ENCODE results near the gene MYO16. TPM values are rescaled to one million over a fixed set of nuclear protein-coding genes. Genes with fewer than 3 reads are reported as not detected.

The MYO16 gene
- total and polyA plus RNA-seq, 7 donors = 0.01 to 0.46 (median 0.30) TPM

DNA sequence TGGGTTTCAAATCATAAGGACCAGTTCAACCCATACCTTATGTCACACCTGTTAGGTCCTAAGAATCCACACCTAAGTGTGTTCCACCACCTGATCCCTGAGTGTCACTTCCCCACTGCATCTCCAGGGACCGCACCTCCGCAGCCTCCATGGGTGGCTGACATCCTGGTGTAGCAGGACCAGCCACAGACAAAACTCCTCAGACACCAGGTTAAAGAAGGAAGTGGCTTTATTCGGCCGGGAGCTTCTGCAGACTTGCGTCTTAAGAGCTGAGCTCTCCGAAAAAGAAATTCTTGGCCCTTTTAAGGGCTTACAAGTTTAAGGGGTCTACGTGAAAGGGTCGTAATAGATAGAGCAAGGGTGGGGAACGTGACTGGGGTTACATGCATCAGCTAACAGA, 509.9 kb downstream of the MYO16 start:
- Histone ChIP-seq H3K27ac (no peak overlapping the region), H3K36me3 (ENCODE audit: insufficient read depth in 1 of 2, low read depth in 1 of 2) (no peaks in the 10 kb centered on the region), H3K4me3 (no peak overlapping the region), H3K9me3 (no peaks in the 10 kb centered on the region), H3K4me1 (no peaks in the 10 kb centered on the region), H3K27me3 (ENCODE audit: insufficient read depth in 3 of 3, low read length in 2 of 3) (peaks cover 0 to 33% (median 10%) of the 10 kb centered on the region in 3 donors)
- ATAC-seq = no peak
- intact Hi-C loops (cut with DNase I) = no loop called here
- DNase-seq = no peak
- WGBS, 3 donors = 93 to 96% (median 95%) methylated on average over 9 of the region's 9 CpGs
- TF ChIP-seq CTCF (IDR thresholded peaks at IDR 0.05) = no peak

- H3K36me3 ChIP-seq (ENCODE audit: insufficient read depth in 1 of 2, low read depth in 1 of 2) = no peaks in the 10 kb centered on the region
- H3K4me1 ChIP-seq = no peaks in the 10 kb centered on the region
- H3K27me3 ChIP-seq (ENCODE audit: insufficient read depth in 3 of 3, low read length in 2 of 3) = peaks cover 0 to 37% (median 10%) of the 10 kb centered on the region in 3 donors
- no peak for ATAC-seq
- TF ChIP-seq CTCF (IDR thresholded peaks at IDR 0.05) = no peak
- intact Hi-C loops (cut with DNase I) = loop anchor here (10.0 kb wide), 2 partner anchors 645 to 965 kb away; partner anchors contain the start of gene IRS2 (in 1 of the 2)
- H3K27ac ChIP-seq = no peak overlapping the region
- WGBS, 3 donors = 62 to 72% (median 70%) methylated on average over 29 to 33 of the region's 33 CpGs
- H3K9me3 ChIP-seq = no peaks in the 10 kb centered on the region
- no peak for DNase-seq
- peak overlapping the region; percentile 46 for H3K4me3 ChIP-seq
These were observed 510.6 kb downstream of the MYO16 start for GRCh38 chr13:109140054-109140453.

DNA sequence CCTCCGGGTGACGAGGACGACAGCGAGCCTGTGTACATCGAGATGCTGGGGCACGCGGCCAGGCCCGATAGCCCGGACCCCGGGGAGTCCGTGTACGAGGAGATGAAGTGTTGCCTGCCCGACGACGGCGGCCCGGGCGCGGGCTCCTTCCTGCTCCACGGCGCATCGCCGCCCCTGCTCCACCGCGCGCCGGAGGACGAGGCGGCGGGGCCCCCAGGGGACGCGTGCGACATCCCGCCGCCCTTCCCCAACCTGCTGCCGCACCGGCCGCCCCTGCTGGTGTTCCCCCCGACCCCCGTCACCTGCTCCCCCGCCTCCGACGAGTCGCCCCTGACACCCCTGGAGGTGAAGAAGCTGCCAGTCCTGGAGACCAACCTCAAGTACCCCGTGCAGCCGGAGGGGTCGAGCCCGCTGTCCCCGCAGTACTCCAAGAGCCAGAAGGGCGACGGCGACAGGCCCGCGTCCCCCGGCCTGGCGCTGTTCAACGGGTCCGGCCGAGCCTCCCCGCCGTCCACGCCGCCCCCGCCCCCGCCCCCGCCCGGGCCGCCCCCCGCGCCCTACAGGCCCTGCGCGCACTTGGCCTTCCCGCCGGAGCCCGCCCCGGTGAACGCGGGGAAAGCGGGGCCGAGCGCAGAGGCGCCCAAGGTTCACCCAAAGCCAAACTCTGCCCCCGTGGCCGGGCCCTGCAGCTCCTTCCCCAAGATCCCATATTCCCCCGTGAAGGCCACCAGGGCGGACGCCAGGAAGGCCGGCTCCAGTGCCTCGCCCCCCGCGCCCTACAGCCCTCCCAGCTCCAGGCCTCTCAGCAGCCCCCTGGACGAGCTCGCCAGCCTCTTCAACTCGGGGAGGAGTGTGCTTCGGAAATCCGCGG, 511.3 kb downstream of the MYO16 start:
- WGBS, 3 donors = 4 to 8% (median 7%) methylated on average over 37 to 97 of the region's 97 CpGs
- Histone ChIP-seq H3K4me3 (peak overlapping the region; percentile 46), H3K4me1 (no peaks in the 10 kb centered on the region), H3K9me3 (no peaks in the 10 kb centered on the region), H3K27ac (no peak overlapping the region), H3K36me3 (ENCODE audit: insufficient read depth in 1 of 2, low read depth in 1 of 2) (no peaks in the 10 kb centered on the region), H3K27me3 (ENCODE audit: insufficient read depth in 3 of 3, low read length in 2 of 3) (peaks cover 0 to 37% (median 10%) of the 10 kb centered on the region in 3 donors)
- intact Hi-C loops (cut with DNase I) = loop anchor here (10.0 kb wide), 2 partner anchors 644 to 964 kb away; partner anchors contain the start of gene IRS2 (in 1 of the 2)
- TF ChIP-seq CTCF (IDR thresholded peaks at IDR 0.05) = no peak
- DNase-seq (no peak), ATAC-seq (peak in 3 of 4 donors; percentile 15 to 33 (median 30))

DNA sequence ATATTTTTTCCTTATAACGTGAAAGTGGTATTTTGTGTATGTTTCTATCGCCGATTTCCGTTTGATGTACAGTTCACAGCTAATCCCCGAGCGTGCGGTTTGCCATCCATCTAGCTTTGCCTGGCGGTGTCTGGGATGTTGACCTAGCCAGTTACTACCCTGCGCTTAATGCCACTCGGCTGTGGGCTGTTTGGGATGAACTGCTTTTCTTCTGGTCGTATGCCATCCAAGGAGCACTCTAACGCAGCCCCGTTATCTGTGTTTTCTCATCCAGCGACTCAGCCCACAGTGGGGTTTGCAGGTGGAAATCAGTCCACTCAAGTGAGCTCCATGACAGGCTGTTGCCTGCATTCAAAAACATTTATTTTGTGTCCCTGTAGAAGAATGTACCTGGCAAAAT, 512.3 kb downstream of the MYO16 start:
- no peak for TF ChIP-seq CTCF (IDR thresholded peaks at IDR 0.05)
- ATAC-seq (no peak), DNase-seq (no peak)
- Histone ChIP-seq H3K36me3 (ENCODE audit: insufficient read depth in 1 of 2, low read depth in 1 of 2) (no peaks in the 10 kb centered on the region), H3K27ac (no peak overlapping the region), H3K9me3 (no peaks in the 10 kb centered on the region), H3K4me1 (no peaks in the 10 kb centered on the region), H3K4me3 (no peak overlapping the region), H3K27me3 (ENCODE audit: insufficient read depth in 3 of 3, low read length in 2 of 3) (peaks cover 0 to 37% (median 10%) of the 10 kb centered on the region in 3 donors)
- 90 to 94% (median 91%) methylated on average over 14 of the region's 14 CpGs for WGBS, 3 donors
- intact Hi-C loops (cut with DNase I) = loop anchor here (10.0 kb wide), 2 partner anchors 643 to 963 kb away; partner anchors contain the start of gene IRS2 (in 1 of the 2)

Data from psoas muscle (tissue), 8 donors.